GM19372 (cell line): ENCODE data around the gene CANT1.

Source experiments
- ATAC-seq: cut with Tn5 transposase; IDR thresholded peaks from one replicate; pipeline ENCODE4 v1.9.1; 2021; ENCODE audit warnings: mild to moderate bottlenecking, low read depth, moderate library complexity; ENCODE audit not compliant: unreplicated experiment

Gene CANT1

GRCh38 chr17:78981010-78981888 is 28.3 kb downstream of the CANT1 start:
- no peak for ATAC-seq

GRCh38 chr17:78980624-78980972 is 29.0 kb downstream of the CANT1 start:
- ATAC-seq, result no peak

- ATAC-seq, result no peak
Observed at GRCh38 chr17:78979780-78980623, 29.6 kb downstream of the CANT1 start, which contains the start of gene LGALS3BP. LGALS3BP (minus strand) TSS chr17:78979923; CDS start chr17:78977191, 2,732 bp downstream.

- no peak for ATAC-seq
Observed at GRCh38 chr17:78977997-78978973, 31.3 kb downstream of the CANT1 start.

GRCh38 chr17:78977681-78977943 is 32.0 kb downstream of the CANT1 start:
- no peak for ATAC-seq

GRCh38 chr17:78976907-78977680 is 32.5 kb downstream of the CANT1 start:
- ATAC-seq, result no peak

GRCh38 chr17:78974635-78975591 is 34.7 kb downstream of the CANT1 start:
- no peak for ATAC-seq

- ATAC-seq, result no peak
Observed at GRCh38 chr17:78973792-78974520, 35.6 kb downstream of the CANT1 start.

- no peak for ATAC-seq
Observed at GRCh38 chr17:78973196-78973595, 36.4 kb downstream of the CANT1 start.

GRCh38 chr17:78972507-78973105 is 37.0 kb downstream of the CANT1 start:
- ATAC-seq, result no peak

GRCh38 chr17:78971756-78972506 is 37.6 kb downstream of the CANT1 start:
- ATAC-seq, result no peak

GRCh38 chr17:78970834-78971755 is 38.5 kb downstream of the CANT1 start:
- no peak for ATAC-seq

GRCh38 chr17:78969865-78970264 is 39.7 kb downstream of the CANT1 start:
- no peak for ATAC-seq

- ATAC-seq, result no peak
Observed at GRCh38 chr17:78967782-78968362, 41.7 kb downstream of the CANT1 start.

GRCh38 chr17:78966910-78967600 is 42.5 kb downstream of the CANT1 start:
- no peak for ATAC-seq
